HG02763 (cell line): ENCODE results near the gene FYN.

Experiments
- ATAC-seq: cut with Tn5 transposase; IDR thresholded peaks from one replicate; pipeline ENCODE4 v1.9.1; 2021; ENCODE audit warnings: mild to moderate bottlenecking, moderate library complexity; ENCODE audit not compliant: unreplicated experiment

FYN gene

GRCh38 chr6:111809766-111810165 lies 63.5 kb downstream of the FYN start:
- ATAC-seq: no peak

GRCh38 chr6:111809264-111809663 lies 64.0 kb downstream of the FYN start:
- no peak for ATAC-seq

- ATAC-seq: no peak
These were observed 64.8 kb downstream of the FYN start for GRCh38 chr6:111808493-111808892.

- ATAC-seq: no peak
These were observed 66.4 kb downstream of the FYN start for GRCh38 chr6:111806561-111807497.

GRCh38 chr6:111806165-111806547 lies 67.1 kb downstream of the FYN start:
- no peak for ATAC-seq

- peak; percentile 52 for ATAC-seq
These were observed 67.6 kb downstream of the FYN start for GRCh38 chr6:111805511-111806164.

GRCh38 chr6:111804627-111805235 lies 68.5 kb downstream of the FYN start:
- ATAC-seq: peak; percentile 46

- no peak for ATAC-seq
These were observed 69.4 kb downstream of the FYN start for GRCh38 chr6:111803804-111804203.

- no peak for ATAC-seq
These were observed 69.9 kb downstream of the FYN start for GRCh38 chr6:111803371-111803770.

- no peak for ATAC-seq
These were observed 70.4 kb downstream of the FYN start for GRCh38 chr6:111802720-111803330.

GRCh38 chr6:111802015-111802414 lies 71.2 kb downstream of the FYN start:
- no peak for ATAC-seq

GRCh38 chr6:111800821-111801220 lies 72.4 kb downstream of the FYN start:
- ATAC-seq: no peak

- no peak for ATAC-seq
These were observed 72.9 kb downstream of the FYN start for GRCh38 chr6:111800259-111800765.

GRCh38 chr6:111799576-111800258 lies 73.5 kb downstream of the FYN start:
- no peak for ATAC-seq

- ATAC-seq: no peak
These were observed 74.9 kb downstream of the FYN start for GRCh38 chr6:111798281-111798725.

GRCh38 chr6:111796310-111796918 lies 76.8 kb downstream of the FYN start:
- no peak for ATAC-seq

GRCh38 chr6:111795558-111795957 lies 77.7 kb downstream of the FYN start:
- ATAC-seq: no peak

GRCh38 chr6:111794727-111795452 lies 78.4 kb downstream of the FYN start:
- ATAC-seq: no peak

GRCh38 chr6:111794300-111794699 lies 79.0 kb downstream of the FYN start:
- no peak for ATAC-seq
